GM20000 (cell line): Measurements from ENCODE around the gene RBFOX2.

Experiments
- DNase-seq: peaks from one replicate; pipeline ENCODE4 v3.0.0; 2012; ENCODE audit warnings: low spot score
- TF ChIP-seq, protein P1 (sequence below): IDR thresholded peaks from 2 replicates; pipeline ENCODE4 v1.5.1; 2012; ENCODE audit warnings: mild to moderate bottlenecking, control low read depth; ENCODE audit errors: extremely low read depth, missing control alignments

The RBFOX2 gene

GRCh38 chr22:35952576-35952975, 76.0 kb downstream of the RBFOX2 start:
- no peak for DNase-seq
- TF ChIP-seq, protein P1, sequence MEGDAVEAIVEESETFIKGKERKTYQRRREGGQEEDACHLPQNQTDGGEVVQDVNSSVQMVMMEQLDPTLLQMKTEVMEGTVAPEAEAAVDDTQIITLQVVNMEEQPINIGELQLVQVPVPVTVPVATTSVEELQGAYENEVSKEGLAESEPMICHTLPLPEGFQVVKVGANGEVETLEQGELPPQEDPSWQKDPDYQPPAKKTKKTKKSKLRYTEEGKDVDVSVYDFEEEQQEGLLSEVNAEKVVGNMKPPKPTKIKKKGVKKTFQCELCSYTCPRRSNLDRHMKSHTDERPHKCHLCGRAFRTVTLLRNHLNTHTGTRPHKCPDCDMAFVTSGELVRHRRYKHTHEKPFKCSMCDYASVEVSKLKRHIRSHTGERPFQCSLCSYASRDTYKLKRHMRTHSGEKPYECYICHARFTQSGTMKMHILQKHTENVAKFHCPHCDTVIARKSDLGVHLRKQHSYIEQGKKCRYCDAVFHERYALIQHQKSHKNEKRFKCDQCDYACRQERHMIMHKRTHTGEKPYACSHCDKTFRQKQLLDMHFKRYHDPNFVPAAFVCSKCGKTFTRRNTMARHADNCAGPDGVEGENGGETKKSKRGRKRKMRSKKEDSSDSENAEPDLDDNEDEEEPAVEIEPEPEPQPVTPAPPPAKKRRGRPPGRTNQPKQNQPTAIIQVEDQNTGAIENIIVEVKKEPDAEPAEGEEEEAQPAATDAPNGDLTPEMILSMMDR = no peak

- DNase-seq = no peak
- TF ChIP-seq, protein P1 = no peak
Measured at GRCh38 chr22:35950262-35950661, 78.4 kb downstream of the RBFOX2 start.

- TF ChIP-seq, protein P1 = no peak
- no peak for DNase-seq
Measured at GRCh38 chr22:35949243-35949642, 79.4 kb downstream of the RBFOX2 start.

DNA sequence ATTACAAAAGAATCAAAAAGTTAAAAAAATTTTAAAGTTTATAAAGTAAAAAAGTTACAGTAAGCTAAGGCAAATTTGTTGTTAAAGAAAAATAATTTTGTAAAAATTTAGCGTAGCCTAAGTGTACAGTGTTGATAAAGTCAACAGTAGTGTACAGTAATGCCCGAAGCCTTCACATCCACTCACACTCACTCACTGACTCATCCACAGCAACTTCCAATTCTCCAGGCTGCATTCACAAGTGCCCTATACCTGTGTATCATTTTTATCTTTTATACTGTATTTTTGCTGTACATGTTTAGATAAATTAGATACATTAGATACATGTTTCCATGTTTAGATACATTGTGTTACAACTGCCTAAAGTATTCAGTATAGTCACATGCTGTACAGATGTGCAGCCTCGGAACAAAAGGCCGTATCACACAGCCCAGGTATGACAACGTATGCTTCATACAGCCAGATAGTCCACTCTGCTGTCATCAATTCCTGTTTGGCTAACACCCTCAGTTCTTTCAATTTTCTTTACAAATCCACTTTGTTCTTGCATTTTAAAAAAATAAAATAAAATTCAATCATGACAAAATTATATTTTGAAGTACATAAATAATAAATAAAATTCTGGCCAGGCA, 80.7 kb downstream of the RBFOX2 start:
- TF ChIP-seq, protein P1 = no peak
- no peak for DNase-seq

DNA sequence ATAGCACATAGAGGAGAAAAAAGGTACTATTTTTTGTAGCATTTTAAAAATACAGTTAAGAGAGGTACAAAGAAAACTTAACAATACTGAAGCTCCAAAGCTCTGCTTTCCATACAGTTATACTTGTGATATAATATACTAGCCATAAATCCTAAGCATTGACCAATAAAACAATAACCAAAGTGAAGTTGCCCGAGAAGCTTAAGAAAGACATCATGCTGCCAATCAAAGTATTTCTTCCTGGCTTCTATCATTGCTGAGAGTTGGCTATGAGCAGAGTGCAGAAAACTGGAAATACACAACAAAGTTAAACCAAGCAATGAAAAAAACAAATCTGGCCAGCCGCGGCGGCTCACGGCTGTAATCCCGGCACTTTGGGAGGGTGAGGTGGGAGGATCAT, 84.2 kb downstream of the RBFOX2 start:
- TF ChIP-seq, protein P1 = no peak
- DNase-seq = no peak

- no peak for DNase-seq
- TF ChIP-seq, protein P1 = no peak
Measured at GRCh38 chr22:35940166-35940565, 88.5 kb downstream of the RBFOX2 start.

DNA sequence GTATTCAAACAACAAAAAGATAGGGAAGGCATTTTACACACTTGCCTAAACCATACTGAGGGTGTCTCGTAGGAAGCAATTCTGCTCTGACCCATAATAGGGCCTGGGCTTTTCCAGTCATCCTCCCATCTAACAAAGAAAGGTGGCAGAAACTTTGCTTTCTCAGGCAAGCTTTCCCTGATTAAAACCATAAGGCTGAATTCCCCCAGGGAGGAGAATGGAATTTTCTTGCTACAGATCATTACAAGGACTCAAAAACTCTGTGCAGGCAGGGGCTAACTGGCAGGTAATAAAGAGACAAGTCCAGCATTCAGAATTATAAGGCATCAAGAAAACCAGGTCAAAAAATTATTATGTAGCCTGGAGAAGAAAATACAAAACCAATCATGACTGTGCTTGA, 90.4 kb downstream of the RBFOX2 start:
- DNase-seq = no peak
- TF ChIP-seq, protein P1 = no peak
